Measurements from ENCODE around the gene IGIP. TPM values are rescaled to one million over a fixed set of nuclear protein-coding genes. Genes with fewer than 3 reads are reported as not detected.

IGIP gene
- polyA plus RNA-seq, 1 donor (not counting 4 experiments of a cell fraction or from before 2014, with no cell fraction given), result 1.5 TPM

- dilution Hi-C loops (cut with MboI; ENCODE audit: extremely low pct_ligation_motif_present, low sequenced_read_pairs), result no loop called here
Measured at GRCh38 chr5:140108093-140109017, 17.4 kb upstream of the IGIP start.

GRCh38 chr5:140109018-140109758 lies 16.5 kb upstream of the IGIP start:
- peaks cover 54% of the 10 kb centered on the region for H3K79me2 ChIP-seq (ENCODE audit: control insufficient read depth, insufficient read depth, low read length)
- H3K36me3 ChIP-seq (ENCODE audit: control insufficient read depth in 2 of 2, extremely low read depth in 1 of 2, insufficient read depth in 2 of 2, low read length in 2 of 2), result no peaks in the 10 kb centered on the region
- TF ChIP-seq CTCF (optimal IDR thresholded peaks at IDR 0.05 in 1 of 3, IDR thresholded peaks at IDR 0.05 in 1 of 3, conservative IDR thresholded peaks at IDR 0.05 in 1 of 3; ENCODE audit: extremely low read depth in 1 of 3, insufficient read depth in 2 of 3, low read length in 3 of 3) (no peak), EZH2 (IDR thresholded peaks at IDR 0.05; ENCODE audit: low read length) (no peak)
- no peak for FAIRE-seq
- DNase-seq (ENCODE audit: low read depth, low spot score), result no peak
- H3K27ac ChIP-seq (ENCODE audit: control insufficient read depth, insufficient read depth, low read length), result peak overlapping the region; percentile 1
- peaks cover 22% of the 10 kb centered on the region for H3K4me1 ChIP-seq (ENCODE audit: control insufficient read depth, extremely low read depth, insufficient read depth, low read length)
- no peak overlapping the region for H2AFZ ChIP-seq (ENCODE audit: control insufficient read depth, low read length)
- dilution Hi-C loops (cut with MboI; ENCODE audit: extremely low pct_ligation_motif_present, low sequenced_read_pairs), result no loop called here
- H3K9me1 ChIP-seq (ENCODE audit: control insufficient read depth, extremely low read depth, insufficient read depth, low read length), result no peaks in the 10 kb centered on the region
- no peaks in the 10 kb centered on the region for H3K27me3 ChIP-seq (ENCODE audit: control insufficient read depth, extremely low read depth, insufficient read depth, low read length)
- peak overlapping the region; percentile 77 for H3K9ac ChIP-seq (ENCODE audit: control insufficient read depth, extremely low read depth, insufficient read depth, low read length)
- H4K20me1 ChIP-seq (ENCODE audit: control insufficient read depth, extremely low read depth, insufficient read depth, low read length), result no peaks in the 10 kb centered on the region
- H3K4me3 ChIP-seq (ENCODE audit: control insufficient read depth in 2 of 3, extremely low read depth in 1 of 3, insufficient read depth in 2 of 3, low read depth in 1 of 3, low read length in 3 of 3), result peak overlapping the region; percentile 57 to 84 (median 84)
- H3K4me2 ChIP-seq (ENCODE audit: control insufficient read depth, extremely low read depth, insufficient read depth, low read depth, low read length), result peak overlapping the region; percentile 78
- no peaks in the 10 kb centered on the region for H3K9me3 ChIP-seq (ENCODE audit: control insufficient read depth, low read depth, low read length)

More at GRCh38 chr5:140108093-140109017, 17.4 kb upstream of the IGIP start:
- H3K9ac ChIP-seq (ENCODE audit: control insufficient read depth, extremely low read depth, insufficient read depth, low read length), result peak overlapping the region; percentile 77
- DNase-seq (ENCODE audit: low read depth, low spot score), result no peak
- H3K4me3 ChIP-seq (ENCODE audit: control insufficient read depth in 2 of 3, extremely low read depth in 1 of 3, insufficient read depth in 2 of 3, low read depth in 1 of 3, low read length in 3 of 3), result peak overlapping the region; percentile 57 to 84 (median 84)
- peaks cover 22% of the 10 kb centered on the region for H3K4me1 ChIP-seq (ENCODE audit: control insufficient read depth, extremely low read depth, insufficient read depth, low read length)
- TF ChIP-seq CTCF (optimal IDR thresholded peaks at IDR 0.05 in 1 of 3, IDR thresholded peaks at IDR 0.05 in 1 of 3, conservative IDR thresholded peaks at IDR 0.05 in 1 of 3; ENCODE audit: extremely low read depth in 1 of 3, insufficient read depth in 2 of 3, low read length in 3 of 3) (peak in 1 of 3 experiments; percentile 18), EZH2 (IDR thresholded peaks at IDR 0.05; ENCODE audit: low read length) (no peak)
- H3K27ac ChIP-seq (ENCODE audit: control insufficient read depth, insufficient read depth, low read length), result peak overlapping the region; percentile 45
- H2AFZ ChIP-seq (ENCODE audit: control insufficient read depth, low read length), result peak overlapping the region; percentile 79
- H3K9me1 ChIP-seq (ENCODE audit: control insufficient read depth, extremely low read depth, insufficient read depth, low read length), result no peaks in the 10 kb centered on the region
- no peak for FAIRE-seq
- H4K20me1 ChIP-seq (ENCODE audit: control insufficient read depth, extremely low read depth, insufficient read depth, low read length), result no peaks in the 10 kb centered on the region
- H3K36me3 ChIP-seq (ENCODE audit: control insufficient read depth in 2 of 2, extremely low read depth in 1 of 2, insufficient read depth in 2 of 2, low read length in 2 of 2), result no peaks in the 10 kb centered on the region
- peaks cover 51% of the 10 kb centered on the region for H3K79me2 ChIP-seq (ENCODE audit: control insufficient read depth, insufficient read depth, low read length)
- peak overlapping the region; percentile 78 for H3K4me2 ChIP-seq (ENCODE audit: control insufficient read depth, extremely low read depth, insufficient read depth, low read depth, low read length)
- no peaks in the 10 kb centered on the region for H3K9me3 ChIP-seq (ENCODE audit: control insufficient read depth, low read depth, low read length)
- no peaks in the 10 kb centered on the region for H3K27me3 ChIP-seq (ENCODE audit: control insufficient read depth, extremely low read depth, insufficient read depth, low read length)
